ENCODE data around the gene DOCK10.

- TF ChIP-seq SUPT5H (IDR thresholded peaks at IDR 0.05) (no peak), NFRKB (IDR thresholded peaks at IDR 0.05; ENCODE audit: low read depth) (no peak), RAD21 (CRISPR knock-in tag; conservative IDR thresholded peaks at IDR 0.05 in 1 of 2, IDR thresholded peaks at IDR 0.05 in 1 of 2) (no peak), NR1H2 (CRISPR knock-in tag; IDR thresholded peaks at IDR 0.05) (no peak)
- TF ChIP-seq, protein P1, sequence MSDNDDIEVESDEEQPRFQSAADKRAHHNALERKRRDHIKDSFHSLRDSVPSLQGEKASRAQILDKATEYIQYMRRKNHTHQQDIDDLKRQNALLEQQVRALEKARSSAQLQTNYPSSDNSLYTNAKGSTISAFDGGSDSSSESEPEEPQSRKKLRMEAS (CRISPR knock-in tag; IDR thresholded peaks at IDR 0.05) = no peak
- TF ChIP-seq, protein P2, sequence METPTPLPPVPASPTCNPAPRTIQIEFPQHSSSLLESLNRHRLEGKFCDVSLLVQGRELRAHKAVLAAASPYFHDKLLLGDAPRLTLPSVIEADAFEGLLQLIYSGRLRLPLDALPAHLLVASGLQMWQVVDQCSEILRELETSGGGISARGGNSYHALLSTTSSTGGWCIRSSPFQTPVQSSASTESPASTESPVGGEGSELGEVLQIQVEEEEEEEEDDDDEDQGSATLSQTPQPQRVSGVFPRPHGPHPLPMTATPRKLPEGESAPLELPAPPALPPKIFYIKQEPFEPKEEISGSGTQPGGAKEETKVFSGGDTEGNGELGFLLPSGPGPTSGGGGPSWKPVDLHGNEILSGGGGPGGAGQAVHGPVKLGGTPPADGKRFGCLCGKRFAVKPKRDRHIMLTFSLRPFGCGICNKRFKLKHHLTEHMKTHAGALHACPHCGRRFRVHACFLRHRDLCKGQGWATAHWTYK (CRISPR knock-in tag; IDR thresholded peaks at IDR 0.05) = no peak
- TF ChIP-seq, protein P3, sequence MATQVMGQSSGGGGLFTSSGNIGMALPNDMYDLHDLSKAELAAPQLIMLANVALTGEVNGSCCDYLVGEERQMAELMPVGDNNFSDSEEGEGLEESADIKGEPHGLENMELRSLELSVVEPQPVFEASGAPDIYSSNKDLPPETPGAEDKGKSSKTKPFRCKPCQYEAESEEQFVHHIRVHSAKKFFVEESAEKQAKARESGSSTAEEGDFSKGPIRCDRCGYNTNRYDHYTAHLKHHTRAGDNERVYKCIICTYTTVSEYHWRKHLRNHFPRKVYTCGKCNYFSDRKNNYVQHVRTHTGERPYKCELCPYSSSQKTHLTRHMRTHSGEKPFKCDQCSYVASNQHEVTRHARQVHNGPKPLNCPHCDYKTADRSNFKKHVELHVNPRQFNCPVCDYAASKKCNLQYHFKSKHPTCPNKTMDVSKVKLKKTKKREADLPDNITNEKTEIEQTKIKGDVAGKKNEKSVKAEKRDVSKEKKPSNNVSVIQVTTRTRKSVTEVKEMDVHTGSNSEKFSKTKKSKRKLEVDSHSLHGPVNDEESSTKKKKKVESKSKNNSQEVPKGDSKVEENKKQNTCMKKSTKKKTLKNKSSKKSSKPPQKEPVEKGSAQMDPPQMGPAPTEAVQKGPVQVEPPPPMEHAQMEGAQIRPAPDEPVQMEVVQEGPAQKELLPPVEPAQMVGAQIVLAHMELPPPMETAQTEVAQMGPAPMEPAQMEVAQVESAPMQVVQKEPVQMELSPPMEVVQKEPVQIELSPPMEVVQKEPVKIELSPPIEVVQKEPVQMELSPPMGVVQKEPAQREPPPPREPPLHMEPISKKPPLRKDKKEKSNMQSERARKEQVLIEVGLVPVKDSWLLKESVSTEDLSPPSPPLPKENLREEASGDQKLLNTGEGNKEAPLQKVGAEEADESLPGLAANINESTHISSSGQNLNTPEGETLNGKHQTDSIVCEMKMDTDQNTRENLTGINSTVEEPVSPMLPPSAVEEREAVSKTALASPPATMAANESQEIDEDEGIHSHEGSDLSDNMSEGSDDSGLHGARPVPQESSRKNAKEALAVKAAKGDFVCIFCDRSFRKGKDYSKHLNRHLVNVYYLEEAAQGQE (IDR thresholded peaks at IDR 0.05; ENCODE audit: borderline replicate concordance) = no peak
- TF ChIP-seq, protein P3 (CRISPR knock-in tag; IDR thresholded peaks at IDR 0.05; ENCODE audit: low read depth) = no peak
- TF ChIP-seq, protein P4, sequence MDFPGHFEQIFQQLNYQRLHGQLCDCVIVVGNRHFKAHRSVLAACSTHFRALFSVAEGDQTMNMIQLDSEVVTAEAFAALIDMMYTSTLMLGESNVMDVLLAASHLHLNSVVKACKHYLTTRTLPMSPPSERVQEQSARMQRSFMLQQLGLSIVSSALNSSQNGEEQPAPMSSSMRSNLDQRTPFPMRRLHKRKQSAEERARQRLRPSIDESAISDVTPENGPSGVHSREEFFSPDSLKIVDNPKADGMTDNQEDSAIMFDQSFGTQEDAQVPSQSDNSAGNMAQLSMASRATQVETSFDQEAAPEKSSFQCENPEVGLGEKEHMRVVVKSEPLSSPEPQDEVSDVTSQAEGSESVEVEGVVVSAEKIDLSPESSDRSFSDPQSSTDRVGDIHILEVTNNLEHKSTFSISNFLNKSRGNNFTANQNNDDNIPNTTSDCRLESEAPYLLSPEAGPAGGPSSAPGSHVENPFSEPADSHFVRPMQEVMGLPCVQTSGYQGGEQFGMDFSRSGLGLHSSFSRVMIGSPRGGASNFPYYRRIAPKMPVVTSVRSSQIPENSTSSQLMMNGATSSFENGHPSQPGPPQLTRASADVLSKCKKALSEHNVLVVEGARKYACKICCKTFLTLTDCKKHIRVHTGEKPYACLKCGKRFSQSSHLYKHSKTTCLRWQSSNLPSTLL (IDR thresholded peaks at IDR 0.05) = no peak
Observed at GRCh38 chr2:224957540-224958461, 84.5 kb downstream of the DOCK10 start.

All from K562 (cell line).